Neural progenitor cell (in vitro differentiated cells): ENCODE measurements around the gene HUS1.

Source experiments
- CTCF ChIP-seq: fragments of 200-600 bp; sonication (generic); IDR thresholded peaks from 2 replicates; pipeline ENCODE4 v1.5.1; 2017; ENCODE audit warnings: antibody characterized with exemption, mild to moderate bottlenecking
- EZH2phosphoT487 ChIP-seq: fragments of 200-600 bp; sonication (generic); IDR thresholded peaks from 2 replicates; pipeline ENCODE4 v1.6.1; 2017; ENCODE audit warnings: antibody characterized with exemption

GRCh38 chr7:47991741-47992311 is 12.4 kb upstream of the HUS1 start:
- TF ChIP-seq EZH2phosphoT487 (no peak), CTCF (peak; percentile 62)
